Measurements from ENCODE around the gene DERA. TPM values are rescaled to one million over a fixed set of nuclear protein-coding genes. Genes with fewer than 3 reads are reported as not detected.
"Not testable (repeated sequence)": the region's sequence is repeated elsewhere in the genome, so short reads cannot be mapped to it uniquely, and the experiment has no call there.

The DERA gene
- total RNA-seq, 1 donor from 2014 or later: 5.6 TPM

DNA sequence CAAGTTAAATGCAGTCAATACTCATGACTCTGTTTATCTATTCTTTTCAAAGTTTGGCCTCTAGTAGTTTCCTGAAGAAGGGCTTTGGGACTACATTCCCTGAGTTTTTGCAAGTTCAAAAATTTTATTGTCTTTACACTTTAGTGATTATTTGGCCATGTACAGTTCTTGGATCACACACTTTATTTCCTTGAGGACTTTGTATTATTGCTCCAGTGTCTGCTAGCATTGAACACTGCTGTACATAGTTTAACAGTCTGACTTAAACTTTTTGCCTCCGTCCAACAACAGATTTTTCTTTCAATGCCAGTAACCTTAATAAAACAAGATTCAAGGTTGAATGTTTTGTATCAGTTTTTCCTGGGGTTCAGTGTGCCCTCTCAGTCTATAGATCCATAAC is 132.3 kb downstream of the DERA start:
- H3K4me1 ChIP-seq: no peaks in the 10 kb centered on the region
- no peaks in the 10 kb centered on the region for H3K27me3 ChIP-seq
- intact Hi-C loops (cut with DNase I): no loop called here
- peaks cover 0 to 25% of the 10 kb centered on the region in 2 donors for H3K9me3 ChIP-seq
- H3K4me3 ChIP-seq: no peak overlapping the region
- H3K36me3 ChIP-seq: peaks cover 0 to 11% of the 10 kb centered on the region in 2 donors
- no peak overlapping the region for H3K27ac ChIP-seq
- TF ChIP-seq, protein P1, sequence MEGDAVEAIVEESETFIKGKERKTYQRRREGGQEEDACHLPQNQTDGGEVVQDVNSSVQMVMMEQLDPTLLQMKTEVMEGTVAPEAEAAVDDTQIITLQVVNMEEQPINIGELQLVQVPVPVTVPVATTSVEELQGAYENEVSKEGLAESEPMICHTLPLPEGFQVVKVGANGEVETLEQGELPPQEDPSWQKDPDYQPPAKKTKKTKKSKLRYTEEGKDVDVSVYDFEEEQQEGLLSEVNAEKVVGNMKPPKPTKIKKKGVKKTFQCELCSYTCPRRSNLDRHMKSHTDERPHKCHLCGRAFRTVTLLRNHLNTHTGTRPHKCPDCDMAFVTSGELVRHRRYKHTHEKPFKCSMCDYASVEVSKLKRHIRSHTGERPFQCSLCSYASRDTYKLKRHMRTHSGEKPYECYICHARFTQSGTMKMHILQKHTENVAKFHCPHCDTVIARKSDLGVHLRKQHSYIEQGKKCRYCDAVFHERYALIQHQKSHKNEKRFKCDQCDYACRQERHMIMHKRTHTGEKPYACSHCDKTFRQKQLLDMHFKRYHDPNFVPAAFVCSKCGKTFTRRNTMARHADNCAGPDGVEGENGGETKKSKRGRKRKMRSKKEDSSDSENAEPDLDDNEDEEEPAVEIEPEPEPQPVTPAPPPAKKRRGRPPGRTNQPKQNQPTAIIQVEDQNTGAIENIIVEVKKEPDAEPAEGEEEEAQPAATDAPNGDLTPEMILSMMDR (IDR thresholded peaks at IDR 0.05): no peak
- no peak for DNase-seq (ENCODE audit: low spot score in 2 of 2)

DNA sequence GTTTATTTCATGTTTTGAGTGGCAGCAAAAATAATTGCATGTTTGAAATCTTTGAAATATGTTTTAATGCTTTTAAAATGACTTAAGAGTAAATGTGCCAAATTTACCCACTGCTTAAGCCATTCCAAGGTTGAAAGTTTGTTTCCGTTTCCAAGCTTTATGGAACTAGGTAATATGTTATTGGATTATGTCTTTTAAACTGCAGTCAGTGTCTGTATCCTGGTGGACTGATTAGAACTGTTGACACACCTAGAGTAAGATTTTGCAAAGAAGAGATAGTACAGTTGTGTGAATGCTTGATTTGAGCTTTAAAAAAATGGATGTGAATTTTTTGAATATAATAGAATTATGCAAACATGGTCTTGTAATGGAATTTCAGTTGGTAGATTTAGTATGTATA is 135.1 kb downstream of the DERA start:
- TF ChIP-seq, protein P1 (IDR thresholded peaks at IDR 0.05): no peak
- intact Hi-C loops (cut with DNase I): no loop called here
- H3K4me1 ChIP-seq: no peaks in the 10 kb centered on the region

DNA sequence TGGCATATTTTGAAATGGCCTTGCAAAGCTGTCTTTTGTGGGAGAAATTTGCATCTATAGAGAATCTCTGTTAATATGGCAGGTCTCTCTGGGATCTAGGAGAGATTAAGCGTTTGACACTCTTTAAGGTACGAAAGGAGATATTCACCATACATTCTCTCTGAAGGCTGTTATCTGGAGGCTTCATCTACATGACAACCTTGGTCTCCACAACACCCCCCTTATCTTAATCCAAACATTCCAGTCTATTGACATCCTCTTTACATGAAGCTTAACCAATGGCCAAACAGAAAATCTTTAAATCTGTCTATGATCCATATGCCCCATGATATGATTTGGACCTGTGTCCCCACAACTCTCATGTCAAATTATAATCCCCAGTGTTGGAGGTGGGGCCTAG is 137.4 kb downstream of the DERA start:
- TF ChIP-seq, protein P1 (IDR thresholded peaks at IDR 0.05): no peak
- DNase-seq (ENCODE audit: low spot score in 2 of 2): no peak
- intact Hi-C loops (cut with DNase I): no loop called here
- no peaks in the 10 kb centered on the region for H3K36me3 ChIP-seq
- no peak overlapping the region for H3K4me3 ChIP-seq
- H3K27me3 ChIP-seq: no peaks in the 10 kb centered on the region
- no peak overlapping the region for H3K27ac ChIP-seq
- no peaks in the 10 kb centered on the region for H3K4me1 ChIP-seq
- peaks cover 0 to 21% of the 10 kb centered on the region in 2 donors for H3K9me3 ChIP-seq

More for the DNA sequence above, 135.1 kb downstream of the DERA start:
- Histone ChIP-seq H3K27me3 (no peaks in the 10 kb centered on the region), H3K27ac (no peak overlapping the region), H3K4me3 (no peak overlapping the region), H3K9me3 (peaks cover 0 to 31% of the 10 kb centered on the region in 2 donors), H3K36me3 (no peaks in the 10 kb centered on the region)
- no peak for DNase-seq (ENCODE audit: low spot score in 2 of 2)

DNA sequence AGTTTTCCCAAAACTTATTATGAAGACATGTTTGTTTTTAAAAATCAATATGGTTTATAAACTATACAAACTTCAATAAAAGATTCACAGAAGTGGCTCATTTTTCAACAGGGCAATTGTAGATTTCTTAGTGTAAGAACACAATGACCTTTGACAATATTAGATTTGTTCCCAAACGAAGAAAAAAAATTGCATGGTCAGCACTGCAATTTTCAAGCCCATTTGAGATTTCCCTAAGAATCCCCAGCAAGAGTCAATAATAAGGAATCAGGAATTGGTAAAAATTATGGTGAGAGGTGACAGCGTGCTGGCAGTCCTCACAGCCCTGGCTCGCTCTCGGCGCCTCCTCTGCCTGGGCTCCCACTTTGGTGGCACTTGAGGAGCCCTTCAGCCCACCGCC is 145.8 kb downstream of the DERA start:
- TF ChIP-seq, protein P1 (IDR thresholded peaks at IDR 0.05): no peak
- intact Hi-C loops (cut with DNase I): no loop called here

DNA sequence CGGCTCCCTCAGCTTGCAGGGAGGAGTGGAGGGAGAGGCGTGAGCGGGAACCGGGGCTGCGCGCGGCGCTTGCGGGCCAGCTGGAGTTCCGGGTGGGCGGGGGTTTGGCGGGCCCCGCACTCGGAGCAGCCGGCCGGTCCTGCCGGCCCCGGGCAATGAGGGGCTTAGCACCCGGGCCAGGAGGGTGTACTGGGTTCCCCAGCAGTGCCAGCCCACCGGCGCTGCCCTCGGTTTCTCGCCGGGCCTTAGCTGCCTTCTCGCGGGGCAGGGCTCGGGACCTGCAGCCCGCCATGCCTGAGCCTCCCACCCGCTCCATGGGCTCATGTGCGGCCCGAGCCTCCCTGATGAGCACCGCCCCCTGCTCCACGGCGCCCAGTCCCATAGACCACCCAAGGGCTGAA is 146.2 kb downstream of the DERA start:
- DNase-seq (ENCODE audit: low spot score in 2 of 2); H3K27ac ChIP-seq; H3K27me3 ChIP-seq; intact Hi-C loops (cut with DNase I); H3K4me3 ChIP-seq; H3K4me1 ChIP-seq; H3K36me3 ChIP-seq: not testable (repeated sequence)
- H3K9me3 ChIP-seq: peaks cover 0 to 14% of the 10 kb centered on the region in 2 donors

More for the DNA sequence above, 145.8 kb downstream of the DERA start:
- Histone ChIP-seq H3K4me3 (no peak overlapping the region), H3K4me1 (no peaks in the 10 kb centered on the region), H3K27me3 (no peaks in the 10 kb centered on the region), H3K27ac (no peak overlapping the region), H3K9me3 (peaks cover 0 to 16% of the 10 kb centered on the region in 2 donors), H3K36me3 (no peaks in the 10 kb centered on the region)
- DNase-seq (ENCODE audit: low spot score in 2 of 2): no peak

DNA sequence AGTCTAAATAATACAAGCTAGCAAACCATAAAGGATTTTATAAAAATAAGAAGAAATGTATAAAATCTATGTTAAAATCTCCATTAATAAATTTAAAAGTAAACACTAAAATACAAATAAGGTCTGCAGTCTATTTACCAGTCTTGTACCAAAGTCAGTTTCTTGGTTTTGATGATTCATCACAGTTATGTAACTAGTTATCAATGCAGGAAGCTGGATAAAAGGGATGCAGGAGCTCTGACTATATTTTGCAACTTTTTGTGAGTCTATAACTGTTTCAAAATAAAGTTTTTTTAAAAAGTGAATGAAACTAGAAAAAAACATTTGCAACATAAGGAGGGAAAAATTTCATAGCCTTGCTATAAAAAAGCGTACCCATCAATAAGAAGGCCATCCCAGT is 151.5 kb downstream of the DERA start:
- DNase-seq (ENCODE audit: low spot score in 2 of 2): no peak
- TF ChIP-seq, protein P1 (IDR thresholded peaks at IDR 0.05): no peak
- intact Hi-C loops (cut with DNase I): no loop called here
- Histone ChIP-seq H3K27ac (no peak overlapping the region), H3K27me3 (no peaks in the 10 kb centered on the region), H3K36me3 (no peaks in the 10 kb centered on the region), H3K4me3 (no peak overlapping the region), H3K9me3 (no peaks in the 10 kb centered on the region), H3K4me1 (no peaks in the 10 kb centered on the region)

Data from ascending aorta (tissue), 2 donors.